ENCODE results near the gene RCOR2. TPM values are rescaled to one million over a fixed set of nuclear protein-coding genes. Genes with fewer than 3 reads are reported as not detected.

The RCOR2 gene
- total and polyA plus RNA-seq, 2 of the 13 experiments (the other 11 are each of a cell fraction or from before 2014, with no cell fraction given), result 8.3 to 8.5 TPM

DNA sequence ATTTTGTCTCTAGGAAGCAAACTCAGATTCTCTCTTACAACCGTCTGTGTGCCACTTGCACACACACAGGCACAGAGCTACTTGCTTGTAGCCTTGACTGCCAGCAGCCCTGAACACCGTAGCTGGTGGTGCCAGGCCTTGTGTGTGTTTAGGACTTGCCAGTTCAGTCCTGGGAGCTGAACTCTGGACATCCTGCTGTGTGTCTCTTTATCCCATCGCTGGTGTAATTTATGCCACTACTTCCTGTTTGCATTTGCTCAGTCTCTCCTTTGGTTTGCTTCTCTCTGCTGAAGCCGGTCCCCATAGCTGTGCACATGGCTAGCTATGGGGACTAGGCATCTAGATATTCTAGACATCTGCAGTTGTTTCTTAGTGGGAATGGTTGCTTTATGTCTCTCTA, 54.0 kb downstream of the RCOR2 start (continued):
- 0 out of 4 replicates have a peak, but pooled peaks of 1 of the 2 experiments have one; percentile 31 for TF ChIP-seq HMGXB4 (CRISPR knock-in tag; IDR thresholded peaks at IDR 0.05; ENCODE audit: borderline replicate concordance in 1 of 2, low read depth in 1 of 2)
- TF ChIP-seq NRL (CRISPR knock-in tag; IDR thresholded peaks at IDR 0.05; ENCODE audit: borderline replicate concordance), result no peak
- no peak for TF ChIP-seq NFE2 (CRISPR knock-in tag; IDR thresholded peaks at IDR 0.05)
- TF ChIP-seq, protein P1, sequence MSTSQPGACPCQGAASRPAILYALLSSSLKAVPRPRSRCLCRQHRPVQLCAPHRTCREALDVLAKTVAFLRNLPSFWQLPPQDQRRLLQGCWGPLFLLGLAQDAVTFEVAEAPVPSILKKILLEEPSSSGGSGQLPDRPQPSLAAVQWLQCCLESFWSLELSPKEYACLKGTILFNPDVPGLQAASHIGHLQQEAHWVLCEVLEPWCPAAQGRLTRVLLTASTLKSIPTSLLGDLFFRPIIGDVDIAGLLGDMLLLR (CRISPR knock-in tag; IDR thresholded peaks at IDR 0.05), result no peak
- no peak for TF ChIP-seq ZNF234 (CRISPR knock-in tag; conservative IDR thresholded peaks at IDR 0.05)
- TF ChIP-seq ZBTB3 (CRISPR knock-in tag; IDR thresholded peaks at IDR 0.05; ENCODE audit: borderline replicate concordance, low read depth), result no peak
- TF ChIP-seq ZNF768 (CRISPR knock-in tag; IDR thresholded peaks at IDR 0.05), result peak; percentile 41; the same call in 1 of the 2 replicates
- no peak for TF ChIP-seq ZNF335 (CRISPR knock-in tag; IDR thresholded peaks at IDR 0.05)
- no peak for TF ChIP-seq GLI4 (CRISPR knock-in tag; IDR thresholded peaks at IDR 0.05; ENCODE audit: borderline replicate concordance)
- TF ChIP-seq BCL6 (CRISPR knock-in tag; IDR thresholded peaks at IDR 0.05), result 0 out of 2 replicates have a peak, but pooled peaks have one; percentile 44
- TF ChIP-seq MEF2D (CRISPR knock-in tag; IDR thresholded peaks at IDR 0.05), result 0 out of 2 replicates have a peak, but pooled peaks have one; percentile 20
- TF ChIP-seq WIZ (CRISPR knock-in tag; IDR thresholded peaks at IDR 0.05), result no peak
- TF ChIP-seq DDIT3 (CRISPR knock-in tag; IDR thresholded peaks at IDR 0.05), result no peak
- TF ChIP-seq THAP11 (CRISPR knock-in tag; IDR thresholded peaks at IDR 0.05), result peak; percentile 47; the same call in 1 of the 2 replicates
- 0 out of 2 replicates have a peak, but pooled peaks have one; percentile 28 for TF ChIP-seq SIX1 (CRISPR knock-in tag; IDR thresholded peaks at IDR 0.05; ENCODE audit: borderline replicate concordance)
- no peak for TF ChIP-seq ZFP62 (CRISPR knock-in tag; IDR thresholded peaks at IDR 0.05)
- TF ChIP-seq THYN1 (CRISPR knock-in tag; IDR thresholded peaks at IDR 0.05; ENCODE audit: borderline replicate concordance, low read depth), result no peak
- no peak for TF ChIP-seq ZFP36 (IDR thresholded peaks at IDR 0.05; ENCODE audit: borderline replicate concordance, low read depth, low read length, partially characterized antibody)
- TF ChIP-seq ZNF44 (CRISPR knock-in tag; IDR thresholded peaks at IDR 0.05), result no peak
- peak; percentile 71 for TF ChIP-seq TEAD3 (CRISPR knock-in tag; optimal IDR thresholded peaks at IDR 0.05; ENCODE audit: borderline replicate concordance)
- no peak for TF ChIP-seq HES4 (CRISPR knock-in tag; IDR thresholded peaks at IDR 0.05; ENCODE audit: borderline replicate concordance)
- TF ChIP-seq TOPORS (CRISPR knock-in tag; IDR thresholded peaks at IDR 0.05), result no peak
- TF ChIP-seq CEBPG (CRISPR knock-in tag; IDR thresholded peaks at IDR 0.05), result peak; percentile 61
- TF ChIP-seq SOX5 (CRISPR knock-in tag; IDR thresholded peaks at IDR 0.05; ENCODE audit: borderline replicate concordance), result peak; percentile 46; the same call in 1 of the 2 replicates
- TF ChIP-seq, protein P2, sequence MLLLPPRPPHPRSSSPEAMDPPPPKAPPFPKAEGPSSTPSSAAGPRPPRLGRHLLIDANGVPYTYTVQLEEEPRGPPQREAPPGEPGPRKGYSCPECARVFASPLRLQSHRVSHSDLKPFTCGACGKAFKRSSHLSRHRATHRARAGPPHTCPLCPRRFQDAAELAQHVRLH (CRISPR knock-in tag; IDR thresholded peaks at IDR 0.05; ENCODE audit: borderline replicate concordance, low read depth), result 0 out of 2 replicates have a peak, but pooled peaks have one; percentile 25
- TF ChIP-seq MYC (CRISPR knock-in tag; IDR thresholded peaks at IDR 0.05; ENCODE audit: borderline replicate concordance), result peak; percentile 54; the same call in 1 of the 2 replicates
- TF ChIP-seq, protein P3, sequence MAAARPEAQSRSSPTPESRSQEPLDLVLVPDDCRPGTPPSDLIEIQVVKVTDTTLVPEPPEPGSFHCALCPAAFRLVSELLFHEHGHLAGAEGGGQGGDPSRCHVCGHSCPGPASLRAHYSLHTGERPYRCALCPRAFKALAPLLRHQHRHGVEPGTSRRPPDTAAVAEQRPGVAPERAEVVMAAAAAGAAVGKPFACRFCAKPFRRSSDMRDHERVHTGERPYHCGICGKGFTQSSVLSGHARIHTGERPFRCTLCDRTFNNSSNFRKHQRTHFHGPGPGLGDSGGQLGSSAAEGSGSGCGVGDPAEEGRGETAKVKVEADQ (CRISPR knock-in tag; IDR thresholded peaks at IDR 0.05; ENCODE audit: borderline replicate concordance), result no peak
- no peak for TF ChIP-seq SOX13 (IDR thresholded peaks at IDR 0.05)
- TF ChIP-seq SOX13 (CRISPR knock-in tag; conservative IDR thresholded peaks at IDR 0.05 in 1 of 2, IDR thresholded peaks at IDR 0.05 in 1 of 2), result 0 out of 4 replicates have a peak, but pooled peaks of 1 of the 2 experiments have one; percentile 37

Measured in HepG2 (cell line).